Rectal smooth muscle tissue (tissue), 1 donor: ENCODE data around the gene TSSC4.
A peak's percentile ranks its signal among the peaks of the same experiment; 100 is the strongest.

Experiments
- H3K27ac ChIP-seq: one replicate; pipeline ENCODE4 v1.7.0; 2013; ENCODE audit warnings: low read depth, low read length, inconsistent platforms
- H3K27me3 ChIP-seq: one replicate; pipeline ENCODE4 v1.7.0; 2013; ENCODE audit warnings: low read length; ENCODE audit not compliant: control insufficient read depth, insufficient read depth
- H3K36me3 ChIP-seq: one replicate; pipeline ENCODE4 v1.7.0; 2013; ENCODE audit warnings: low read length; ENCODE audit not compliant: control insufficient read depth, insufficient read depth
- H3K4me1 ChIP-seq: one replicate; pipeline ENCODE4 v1.7.0; 2013; ENCODE audit warnings: low read length; ENCODE audit not compliant: control insufficient read depth, insufficient read depth
- H3K4me3 ChIP-seq: one replicate; pipeline ENCODE4 v1.7.0; 2013; ENCODE audit warnings: low read length
- H3K9ac ChIP-seq: one replicate; pipeline ENCODE4 v1.7.0; 2013; ENCODE audit warnings: low read length

The TSSC4 gene

DNA sequence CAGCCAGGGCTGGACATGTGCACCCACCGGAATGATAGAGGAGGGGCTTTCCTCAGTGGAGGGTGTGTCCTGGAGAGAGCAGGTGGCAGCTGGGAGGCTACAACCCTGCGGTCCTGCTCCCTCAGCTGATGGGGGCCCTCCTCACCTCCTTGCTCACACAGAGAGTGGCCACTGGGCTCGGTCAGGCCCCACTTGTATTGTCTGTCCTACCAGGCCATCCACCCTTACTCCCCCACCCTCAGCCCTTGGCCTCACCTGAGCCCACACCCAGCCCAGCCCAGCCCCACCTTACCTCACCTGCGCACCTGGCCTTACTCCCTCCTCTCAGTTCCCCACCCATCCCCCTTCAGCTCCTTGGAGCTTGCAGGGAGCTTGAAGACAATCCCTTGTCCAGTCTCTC, 40.6 kb downstream of the TSSC4 start:
- H3K36me3 ChIP-seq: no peaks in the 10 kb centered on the region
- H3K27me3 ChIP-seq: peaks cover 3% of the 10 kb centered on the region
- H3K9ac ChIP-seq: no peak overlapping the region
- no peak overlapping the region for H3K27ac ChIP-seq
- no peak overlapping the region for H3K4me3 ChIP-seq
- no peaks in the 10 kb centered on the region for H3K4me1 ChIP-seq

GRCh38 chr11:2442589-2442988, 42.0 kb downstream of the TSSC4 start:
- Histone ChIP-seq H3K36me3 (no peaks in the 10 kb centered on the region), H3K27ac (no peak overlapping the region), H3K4me3 (no peak overlapping the region), H3K4me1 (no peaks in the 10 kb centered on the region), H3K27me3 (peaks cover 6% of the 10 kb centered on the region), H3K9ac (no peak overlapping the region)

DNA sequence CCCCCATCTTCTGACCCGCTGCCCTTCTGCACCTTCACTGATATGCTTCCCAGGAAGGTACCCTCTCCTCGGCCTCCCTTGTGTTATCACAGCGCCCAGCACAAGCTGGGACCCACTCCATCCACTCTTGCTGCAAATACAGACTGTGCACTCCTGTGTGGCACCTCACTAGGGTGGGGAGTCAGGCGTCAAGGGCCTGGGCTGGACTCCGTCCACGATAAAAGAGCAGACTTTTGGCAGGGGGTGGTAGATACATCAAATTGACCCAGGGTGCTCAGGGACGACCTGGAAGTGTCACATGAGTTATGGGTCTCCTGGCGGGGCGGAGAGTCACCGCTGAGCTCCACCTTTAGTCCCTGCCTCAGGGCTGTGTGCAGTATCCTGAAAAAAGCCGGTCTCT, 42.9 kb downstream of the TSSC4 start:
- Histone ChIP-seq H3K27ac (no peak overlapping the region), H3K4me3 (no peak overlapping the region), H3K9ac (no peak overlapping the region), H3K4me1 (no peaks in the 10 kb centered on the region), H3K27me3 (peaks cover 6% of the 10 kb centered on the region), H3K36me3 (no peaks in the 10 kb centered on the region)

GRCh38 chr11:2443881-2444820, 43.6 kb downstream of the TSSC4 start, which contains the start of gene TRPM5:
Gene TRPM5 (minus strand): TSS chr11:2444514. CDS start chr11:2423036, 21,478 bp downstream.
- H3K36me3 ChIP-seq: no peaks in the 10 kb centered on the region
- H3K27ac ChIP-seq: no peak within 1 kb of the TSS
- peaks cover 6% of the 10 kb centered on the region for H3K27me3 ChIP-seq
- no peaks in the 10 kb centered on the region for H3K4me1 ChIP-seq
- no peak within 1 kb of the TSS for H3K9ac ChIP-seq
- H3K4me3 ChIP-seq: peak within 1 kb of the TSS; percentile 53

DNA sequence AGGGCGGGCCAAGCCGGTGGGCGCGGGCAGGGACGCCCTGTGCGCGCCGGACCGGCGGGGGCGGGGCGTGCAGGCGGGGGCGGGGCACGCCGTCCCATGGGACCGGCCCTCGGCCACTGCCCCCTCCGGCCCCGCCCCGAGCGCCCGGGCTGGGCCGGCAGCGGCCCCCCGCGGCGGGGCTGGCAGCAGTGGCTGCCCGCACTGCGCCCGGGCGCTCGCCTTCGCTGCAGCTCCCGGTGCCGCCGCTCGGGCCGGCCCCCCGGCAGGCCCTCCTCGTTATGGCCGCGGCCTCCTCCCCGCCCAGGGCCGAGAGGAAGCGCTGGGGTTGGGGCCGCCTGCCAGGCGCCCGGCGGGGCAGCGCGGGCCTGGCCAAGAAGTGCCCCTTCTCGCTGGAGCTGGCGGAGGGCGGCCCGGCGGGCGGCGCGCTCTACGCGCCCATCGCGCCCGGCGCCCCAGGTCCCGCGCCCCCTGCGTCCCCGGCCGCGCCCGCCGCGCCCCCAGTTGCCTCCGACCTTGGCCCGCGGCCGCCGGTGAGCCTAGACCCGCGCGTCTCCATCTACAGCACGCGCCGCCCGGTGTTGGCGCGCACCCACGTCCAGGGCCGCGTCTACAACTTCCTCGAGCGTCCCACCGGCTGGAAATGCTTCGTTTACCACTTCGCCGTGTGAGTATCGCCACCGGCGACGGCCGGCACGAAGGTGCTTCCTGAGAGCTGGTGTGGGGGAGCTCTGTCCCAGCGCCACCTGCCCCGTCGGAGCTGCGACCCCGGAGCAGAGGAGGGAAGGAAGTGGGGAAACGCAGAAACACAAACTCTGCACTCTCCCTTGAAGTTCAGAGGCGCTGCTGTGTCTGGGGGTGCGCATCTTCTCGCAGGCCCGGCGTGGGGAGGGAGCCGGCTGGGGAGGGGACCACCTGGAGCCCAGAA, 44.5 kb downstream of the TSSC4 start, which contains the start of gene KCNQ1:
TSS of gene KCNQ1 (plus strand) at position 188 of the 925 bp plus-strand sequence. CDS start at position 279, 91 bp downstream.
- H3K4me1 ChIP-seq: no peaks in the 10 kb centered on the region
- H3K27me3 ChIP-seq: peaks cover 6% of the 10 kb centered on the region
- H3K27ac ChIP-seq: no peak within 1 kb of the TSS
- H3K36me3 ChIP-seq: no peaks in the 10 kb centered on the region
- no peak within 1 kb of the TSS for H3K9ac ChIP-seq
- H3K4me3 ChIP-seq: peak within 1 kb of the TSS; percentile 53

GRCh38 chr11:2445746-2446551, 45.4 kb downstream of the TSSC4 start:
- no peaks in the 10 kb centered on the region for H3K4me1 ChIP-seq
- no peak overlapping the region for H3K27ac ChIP-seq
- peaks cover 6% of the 10 kb centered on the region for H3K27me3 ChIP-seq
- H3K9ac ChIP-seq: no peak overlapping the region
- peak overlapping the region; percentile 53 for H3K4me3 ChIP-seq
- H3K36me3 ChIP-seq: no peaks in the 10 kb centered on the region

- Histone ChIP-seq H3K4me1 (no peaks in the 10 kb centered on the region), H3K4me3 (peak overlapping the region; percentile 16), H3K27ac (no peak overlapping the region), H3K9ac (no peak overlapping the region), H3K36me3 (no peaks in the 10 kb centered on the region), H3K27me3 (peaks cover 6% of the 10 kb centered on the region)
Measured at GRCh38 chr11:2446590-2447252, 46.2 kb downstream of the TSSC4 start.

GRCh38 chr11:2447253-2447950, 46.9 kb downstream of the TSSC4 start:
- H3K9ac ChIP-seq: no peak overlapping the region
- peaks cover 6% of the 10 kb centered on the region for H3K27me3 ChIP-seq
- no peak overlapping the region for H3K27ac ChIP-seq
- H3K4me1 ChIP-seq: no peaks in the 10 kb centered on the region
- H3K4me3 ChIP-seq: peak overlapping the region; percentile 16
- H3K36me3 ChIP-seq: no peaks in the 10 kb centered on the region

DNA sequence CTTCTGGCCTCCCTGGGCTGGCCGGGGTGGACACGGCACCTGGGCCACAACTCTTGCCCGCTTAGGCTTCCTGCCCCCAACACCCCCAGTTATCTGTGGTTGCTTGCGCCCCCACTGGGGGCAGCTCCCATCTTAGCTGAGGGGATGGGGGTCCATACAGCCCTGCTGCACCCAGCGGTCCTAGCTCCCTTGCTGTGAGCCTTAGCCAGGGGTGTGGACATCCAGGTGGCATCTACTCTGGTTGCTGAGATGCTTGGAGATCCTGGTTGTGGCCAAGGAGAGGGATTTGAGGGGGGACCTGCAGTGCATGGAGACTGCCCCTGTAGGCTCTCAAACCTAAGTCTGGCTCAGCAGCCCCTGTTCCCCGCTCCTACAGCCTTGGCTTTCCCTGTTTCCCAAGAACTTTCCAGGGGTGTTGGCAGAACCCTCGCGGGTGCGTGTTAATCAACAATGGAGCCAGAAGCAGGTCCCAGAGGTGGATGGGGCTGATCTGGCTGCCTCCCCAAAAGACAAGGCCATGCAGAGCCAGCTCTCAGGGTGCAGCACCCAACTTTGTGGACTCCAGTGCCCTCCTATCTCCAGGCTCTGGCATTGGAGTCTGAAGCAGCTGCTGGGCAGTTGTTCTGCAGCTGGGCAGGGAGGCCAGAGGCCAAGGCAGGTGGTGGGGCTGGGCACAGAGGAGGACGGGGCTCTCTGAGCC, 47.6 kb downstream of the TSSC4 start:
- Histone ChIP-seq H3K27ac (no peak overlapping the region), H3K27me3 (peaks cover 6% of the 10 kb centered on the region), H3K4me3 (no peak overlapping the region)

DNA sequence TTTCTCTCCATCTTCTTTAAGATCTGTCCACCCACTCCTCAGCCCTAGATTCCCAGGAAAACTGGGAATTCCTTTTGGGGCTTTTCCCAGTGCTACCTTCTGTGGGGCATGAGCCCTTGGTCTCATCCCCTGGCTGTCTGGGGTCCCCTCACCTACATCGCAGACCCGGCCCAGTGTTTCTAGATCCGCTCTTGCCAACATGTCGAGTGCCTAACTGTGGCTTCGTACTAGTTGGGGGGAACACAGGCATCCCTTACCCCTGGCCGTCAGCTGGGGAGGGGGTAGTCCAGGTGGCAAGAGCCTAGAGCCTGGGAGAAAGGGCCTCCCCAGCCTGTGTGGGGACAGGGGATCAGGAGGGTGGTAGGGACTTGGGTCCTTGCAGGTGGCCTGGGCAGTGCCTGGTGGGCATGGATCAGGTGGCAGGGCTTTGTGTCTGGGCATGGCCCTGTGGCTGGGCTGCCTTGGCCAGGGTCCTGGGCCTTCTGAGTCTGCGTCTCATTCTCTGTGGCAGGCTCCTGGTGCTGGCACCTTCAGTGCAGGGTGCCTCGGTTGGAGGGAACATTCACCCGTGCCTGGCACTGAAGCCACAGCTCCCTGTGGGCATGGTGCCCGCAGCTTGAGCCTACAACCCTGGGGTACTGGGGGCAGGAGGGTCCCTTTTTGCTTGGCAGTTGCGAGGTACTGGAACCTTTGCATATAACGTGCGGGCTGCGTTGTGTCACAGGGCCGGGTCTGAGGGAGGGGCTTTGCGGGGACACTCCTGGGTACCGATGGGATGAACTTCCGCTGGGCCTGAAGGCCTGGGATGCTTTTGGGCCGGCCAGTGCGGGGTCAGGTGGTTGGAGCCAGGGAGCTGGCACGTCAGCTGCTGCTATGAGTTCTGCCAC, 48.4 kb downstream of the TSSC4 start:
- no peaks in the 10 kb centered on the region for H3K4me1 ChIP-seq
- H3K27ac ChIP-seq: no peak overlapping the region
- peaks cover 3% of the 10 kb centered on the region for H3K27me3 ChIP-seq

More for the DNA sequence above, 47.6 kb downstream of the TSSC4 start:
- Histone ChIP-seq H3K36me3 (no peaks in the 10 kb centered on the region), H3K4me1 (no peaks in the 10 kb centered on the region), H3K9ac (no peak overlapping the region)

More for the DNA sequence above, 48.4 kb downstream of the TSSC4 start:
- H3K9ac ChIP-seq: no peak overlapping the region
- no peak overlapping the region for H3K4me3 ChIP-seq
- no peaks in the 10 kb centered on the region for H3K36me3 ChIP-seq
